WTC11 (cell line): ENCODE measurements around the gene NFATC3. TPM values are rescaled to one million over a fixed set of nuclear protein-coding genes. Genes with fewer than 3 reads are reported as not detected.

Experiments
- ATAC-seq: fragments of 200-7000 bp; cut with Tn5 transposase; 2 replicates; pipeline ENCODE4 v1.10.0; 2021; ENCODE audit warnings: mild to moderate bottlenecking, moderate library complexity
- CTCF ChIA-PET: fragments of 300-600 bp; sonication (Branson Sonifier 250); formaldehyde crosslinking; loops from one replicate; lab custom pipeline; 2021; ENCODE audit warnings: antibody characterized with exemption; lab: Charles Lee
- POLR2A ChIA-PET: fragments of 350-600 bp; sonication (Branson Sonifier 250); formaldehyde crosslinking; loops from one replicate; lab custom pipeline; 2021; ENCODE audit warnings: antibody characterized with exemption; lab: Charles Lee
- DNase-seq: peaks from one replicate; pipeline ENCODE4 v3.0.0; 2021; ENCODE audit warnings: low spot score
- H3K27ac Mint-ChIP-seq: 2 replicates; pipeline ENCODE4 v1.8.0; 2021; ENCODE audit warnings: mixed read lengths
- H3K27me3 Mint-ChIP-seq: 2 replicates; pipeline ENCODE4 v1.8.0; 2021; ENCODE audit warnings: low read depth, mild to moderate bottlenecking, moderate library complexity, mixed read lengths
- H3K36me3 Mint-ChIP-seq: 2 replicates; pipeline ENCODE4 v1.8.0; 2021; ENCODE audit warnings: mixed read lengths
- H3K4me1 Mint-ChIP-seq: 2 replicates; pipeline ENCODE4 v1.8.0; 2022; ENCODE audit warnings: mixed read lengths
- H3K4me3 Mint-ChIP-seq: 2 replicates; pipeline ENCODE4 v1.8.0; 2021; ENCODE audit warnings: mild to moderate bottlenecking, moderate library complexity, mixed read lengths
- H3K9me3 Mint-ChIP-seq: 2 replicates; pipeline ENCODE4 v1.8.0; 2021; ENCODE audit warnings: mixed read lengths
- AFF4 ChIP-seq: sonication (generic); formaldehyde crosslinking; IDR thresholded peaks from 2 replicates; pipeline ENCODE4 v1.8.1; 2023; ENCODE audit warnings: mild to moderate bottlenecking, missing genetic modification reagents, borderline replicate concordance
- ATF6 ChIP-seq: sonication (generic); formaldehyde crosslinking; IDR thresholded peaks from 2 replicates; pipeline ENCODE4 v1.8.1; 2023; ENCODE audit warnings: mild to moderate bottlenecking, missing genetic modification reagents
- CDX4 ChIP-seq: fragments of 250-450 bp; sonication (Bioruptor Pico); IDR thresholded peaks from 2 replicates; pipeline ENCODE4 v1.9.0; 2021; ENCODE audit warnings: moderate library complexity, mild to moderate bottlenecking, inconsistent platforms, borderline replicate concordance
- EMX1 ChIP-seq: fragments of 250-450 bp; sonication (Bioruptor Pico); IDR thresholded peaks from 2 replicates; pipeline ENCODE4 v1.8.0; 2021; ENCODE audit warnings: mild to moderate bottlenecking
- ESRRA ChIP-seq: sonication (generic); formaldehyde crosslinking; IDR thresholded peaks from 2 replicates; pipeline ENCODE4 v1.8.1; 2022; ENCODE audit warnings: mild to moderate bottlenecking, missing genetic modification reagents, borderline replicate concordance
- FOXP4 ChIP-seq: sonication (generic); formaldehyde crosslinking; IDR thresholded peaks from 2 replicates; pipeline ENCODE4 v1.8.0; 2022; ENCODE audit warnings: mild to moderate bottlenecking, missing genetic modification reagents
- HMGA2 ChIP-seq: fragments of 250-450 bp; sonication (Bioruptor Pico); IDR thresholded peaks from 2 replicates; pipeline ENCODE4 v1.4.0; 2021; ENCODE audit warnings: mild to moderate bottlenecking, moderate library complexity
- NFE2L1 ChIP-seq: sonication (generic); formaldehyde crosslinking; IDR thresholded peaks from 2 replicates; pipeline ENCODE4 v1.8.1; 2023; ENCODE audit warnings: missing genetic modification reagents
- OVOL2 ChIP-seq: fragments of 250-450 bp; sonication (Bioruptor Pico); IDR thresholded peaks from 2 replicates; pipeline ENCODE4 v1.9.0; 2021; ENCODE audit warnings: mild to moderate bottlenecking, borderline replicate concordance
- TEAD4 ChIP-seq: sonication (generic); formaldehyde crosslinking; IDR thresholded peaks from 2 replicates; pipeline ENCODE4 v1.8.0; 2022; ENCODE audit warnings: mild to moderate bottlenecking, missing genetic modification reagents
- ZBTB21 ChIP-seq: sonication (generic); formaldehyde crosslinking; IDR thresholded peaks from 2 replicates; pipeline ENCODE4 v1.8.1; 2023; ENCODE audit warnings: mild to moderate bottlenecking, missing genetic modification reagents, borderline replicate concordance
- ZNF281 ChIP-seq: sonication (generic); formaldehyde crosslinking; IDR thresholded peaks from 2 replicates; pipeline ENCODE4 v1.8.0; 2023; ENCODE audit warnings: mild to moderate bottlenecking, missing genetic modification reagents
- ZNF425 ChIP-seq: fragments of 250-450 bp; sonication (Bioruptor Pico); conservative IDR thresholded peaks from 2 replicates; pipeline ENCODE4 v1.9.0; 2021; ENCODE audit warnings: mild to moderate bottlenecking
- total RNA-seq: library from RNA; stranded (reverse); gene quantifications from 3 replicates; pipeline ENCODE4 v1.2.3, GENCODE V29; 2021

The NFATC3 gene
- total RNA-seq, 1 experiment from 2014 or later = 34.6 TPM

GRCh38 chr16:68166264-68166663 lies 81.1 kb downstream of the NFATC3 start (continued):
- TF ChIP-seq AFF4 = no peak

GRCh38 chr16:68179196-68179795 lies 94.1 kb downstream of the NFATC3 start:
- ATAC-seq (no peak), DNase-seq (no peak)
- Mint-ChIP-seq H3K27me3 (no peaks in the 10 kb centered on the region), H3K4me3 (no peak overlapping the region), H3K27ac (no peak overlapping the region), H3K4me1 (no peaks in the 10 kb centered on the region), H3K9me3 (no peaks in the 10 kb centered on the region), H3K36me3 (peaks cover 38% of the 10 kb centered on the region)
- no peak for TF ChIP-seq FOXP4 (CRISPR knock-in tag)
- no peak for TF ChIP-seq HMGA2
- no peak for TF ChIP-seq ZNF425
- TF ChIP-seq TEAD4 = no peak
- TF ChIP-seq CDX4 (CRISPR knock-in tag) = no peak
- TF ChIP-seq OVOL2 = no peak
- no peak for TF ChIP-seq ESRRA (CRISPR knock-in tag)
- no peak for TF ChIP-seq ATF6 (CRISPR knock-in tag)
- no peak for TF ChIP-seq EMX1 (CRISPR knock-in tag)
- no peak for TF ChIP-seq NFE2L1 (CRISPR knock-in tag)
- TF ChIP-seq ZBTB21 (CRISPR knock-in tag) = no peak
- TF ChIP-seq ZNF281 (CRISPR knock-in tag) = no peak
- ChIA-PET CTCF (no interaction called here), POLR2A (no interaction called here)
